HCT116 (cell line): ENCODE results near the gene AKR1E2. TPM values are rescaled to one million over a fixed set of nuclear protein-coding genes. Genes with fewer than 3 reads are reported as not detected.
A peak's percentile ranks its signal among the peaks of the same experiment; 100 is the strongest.

Experiments used
- ATAC-seq: fragments of 200-7000 bp; cut with Tn5 transposase; 2 replicates; pipeline ENCODE4 v1.9.1; 2020; ENCODE audit warnings: mild to moderate bottlenecking, moderate library complexity
- BruUV-seq: library from RNA; stranded (reverse); fragments of 400-500 nt; replicated peaks from 2 replicates; lab custom pipeline; 2021; lab: Mats Ljungman, UMichigan
- CTCF ChIA-PET: fragments of 300-600 bp; sonication (Branson Sonifier 250); formaldehyde crosslinking; loops from one replicate; lab custom pipeline; 2021; ENCODE audit warnings: antibody characterized with exemption; lab: Charles Lee
- POLR2A ChIA-PET: fragments of 300-600, 350-600 bp; sonication (Branson Sonifier 250); formaldehyde crosslinking; loops from one replicate; lab custom pipeline; 2021; ENCODE audit warnings: antibody characterized with exemption; lab: Charles Lee
- RAD21 ChIA-PET, 2 experiments: fragments of 300-600 bp; sonication (Branson Sonifier 250); formaldehyde crosslinking; loops; one replicate each; lab custom pipeline; 2023; ENCODE audit warnings: low total read pairs in 2 of 2; ENCODE audit not compliant: uncharacterized antibody in 2 of 2, unreplicated experiment in 2 of 2, low non-redundant PET in 1 of 2; lab: Charles Lee
- DNase-seq: peaks from one replicate; pipeline ENCODE4 v3.0.0-alpha.2; 2010; ENCODE audit warnings: low read depth, low spot score
- H2AFZ ChIP-seq: fragments of 200-600 bp; shearing (Covaris generic), sonication (generic); 2 replicates; pipeline ENCODE4 v1.6.1; 2017; ENCODE audit warnings: low read depth, mixed run types, mixed read lengths, antibody characterized with exemption, low read length; ENCODE audit not compliant: poor library complexity, severe bottlenecking
- H3K27ac ChIP-seq: 2 replicates; pipeline ENCODE4 v1.5.1; 2012; ENCODE audit warnings: low read depth, low read length
- H3K27me3 ChIP-seq: fragments of 200-600 bp; sonication (generic); 2 replicates; pipeline ENCODE4 v1.6.1; 2016; ENCODE audit warnings: mixed run types, low read length, mixed read lengths; ENCODE audit not compliant: insufficient read depth
- H3K36me3 ChIP-seq, 2 experiments: fragments of 200-500 bp in 1 of 2; fragments of 200-600 bp in 1 of 2; sonication (Bioruptor generic) in 1 of 2; sonication (generic) in 1 of 2; 2 replicates each; pipeline versions ENCODE4 v1.5.1 to v1.6.1; 2014 to 2016; ENCODE audit warnings: low read length in 2 of 2, inconsistent platforms in 1 of 2, mixed read lengths in 1 of 2, mixed run types in 1 of 2; ENCODE audit not compliant: insufficient read depth in 2 of 2, control insufficient read depth in 1 of 2
- H3K4me1 ChIP-seq, 2 experiments: fragments of 200-600 bp in 1 of 2; sonication (generic) in 1 of 2; 2 replicates each; pipeline versions ENCODE4 v1.5.1 to v1.6.1; 2012 to 2017; ENCODE audit warnings: low read length in 2 of 2, inconsistent platforms in 1 of 2, mild to moderate bottlenecking in 1 of 2, mixed read lengths in 1 of 2, mixed run types in 1 of 2, moderate library complexity in 1 of 2; ENCODE audit not compliant: insufficient read depth in 2 of 2, control insufficient read depth in 1 of 2
- H3K4me2 ChIP-seq: fragments of 200-600 bp; sonication (generic); 2 replicates; pipeline ENCODE4 v1.6.1; 2017; ENCODE audit warnings: mixed run types, low read length, mixed read lengths
- H3K4me3 ChIP-seq, 2 experiments: fragments of 200-600 bp in 1 of 2; sonication (generic) in 1 of 2; replicated peaks in 1 of 2; 2 replicates each; pipeline ENCODE4 v1.5.1; 2011 to 2016; ENCODE audit warnings: low read length in 2 of 2, control low read depth in 1 of 2, low read depth in 1 of 2, mild to moderate bottlenecking in 1 of 2, mixed read lengths in 1 of 2, mixed run types in 1 of 2
- H3K79me2 ChIP-seq: fragments of 200-600 bp; sonication (generic); 2 replicates; pipeline ENCODE4 v1.6.1; 2017; ENCODE audit warnings: mild to moderate bottlenecking, mixed run types, low read length, moderate library complexity, mixed read lengths; ENCODE audit not compliant: insufficient read depth
- H3K9ac ChIP-seq: fragments of 200-600 bp; sonication (generic); 2 replicates; pipeline ENCODE4 v1.6.1; 2016; ENCODE audit warnings: low read length, mixed read lengths
- H3K9me2 ChIP-seq: fragments of 200-600 bp; sonication (generic), shearing (Covaris generic); 2 replicates; pipeline ENCODE4 v1.6.1; 2017; ENCODE audit warnings: mixed run types, mild to moderate bottlenecking, moderate library complexity; ENCODE audit not compliant: insufficient read depth
- H3K9me3 ChIP-seq, 2 experiments: fragments of 200-500 bp in 1 of 2; fragments of 200-600 bp in 1 of 2; sonication (Bioruptor generic) in 1 of 2; sonication (generic) in 1 of 2; 2 replicates each; pipeline ENCODE4 v1.6.1; 2014 to 2017; ENCODE audit warnings: low read length in 2 of 2, mixed read lengths in 2 of 2, inconsistent platforms in 1 of 2, low read depth in 1 of 2, mild to moderate bottlenecking in 1 of 2, mixed run types in 1 of 2, moderate library complexity in 1 of 2; ENCODE audit not compliant: control insufficient read depth in 1 of 2, insufficient read depth in 1 of 2
- H4K20me1 ChIP-seq: fragments of 200-600 bp; sonication (generic), shearing (Covaris generic); 2 replicates; pipeline ENCODE4 v1.6.1; 2017; ENCODE audit warnings: mixed run types, mild to moderate bottlenecking, moderate library complexity; ENCODE audit not compliant: insufficient read depth
- ATF3 ChIP-seq: IDR thresholded peaks from 2 replicates; pipeline ENCODE4 v1.6.1; 2012
- CBX3 ChIP-seq: IDR thresholded peaks from 2 replicates; pipeline ENCODE4 v1.6.1; 2012; ENCODE audit warnings: low read depth
- CEBPB ChIP-seq: IDR thresholded peaks from 2 replicates; pipeline ENCODE4 v1.6.1; 2012; ENCODE audit warnings: low read depth
- CTCF ChIP-seq, 3 experiments: fragments of 200-600 bp in 1 of 3; sonication (generic) in 1 of 3; IDR thresholded peaks in 2 of 3; conservative IDR thresholded peaks in 1 of 3; 2 replicates each; pipeline ENCODE4 v1.5.1; 2012 to 2017; ENCODE audit warnings: low read depth in 2 of 3, low read length in 2 of 3, antibody characterized with exemption in 1 of 3, borderline replicate concordance in 1 of 3, control low read depth in 1 of 3, mild to moderate bottlenecking in 1 of 3, mixed read lengths in 1 of 3, mixed run types in 1 of 3, moderate library complexity in 1 of 3; ENCODE audit not compliant: insufficient read depth in 1 of 3
- EGR1 ChIP-seq: IDR thresholded peaks from 2 replicates; pipeline ENCODE4 v1.6.1; 2012; ENCODE audit warnings: low read depth
- ELF1 ChIP-seq: IDR thresholded peaks from 2 replicates; pipeline ENCODE4 v1.6.1; 2012; ENCODE audit warnings: low read depth, borderline replicate concordance
- EZH2 ChIP-seq: fragments of 200-600 bp; sonication (generic); IDR thresholded peaks from 2 replicates; pipeline ENCODE4 v1.6.1; 2017; ENCODE audit warnings: antibody characterized with exemption, mixed run types
- EZH2phosphoT487 ChIP-seq: fragments of 200-600 bp; IDR thresholded peaks from 2 replicates; pipeline ENCODE4 v1.6.1; 2018; ENCODE audit warnings: antibody characterized with exemption, borderline replicate concordance
- FOSL1 ChIP-seq: IDR thresholded peaks from 2 replicates; pipeline ENCODE4 v1.6.1; 2012; ENCODE audit warnings: low read depth
- JUND ChIP-seq: IDR thresholded peaks from 2 replicates; pipeline ENCODE4 v1.6.1; 2012
- MAX ChIP-seq: IDR thresholded peaks from 2 replicates; pipeline ENCODE4 v1.6.1; 2012
- POLR2A ChIP-seq: IDR thresholded peaks from 2 replicates; pipeline ENCODE4 v1.7.0; 2011; ENCODE audit warnings: borderline replicate concordance; ENCODE audit not compliant: insufficient read depth, insufficient read length; ENCODE audit errors: extremely low read depth
- POLR2AphosphoS5 ChIP-seq: IDR thresholded peaks from 2 replicates; pipeline ENCODE4 v1.6.1; 2011; ENCODE audit warnings: mild to moderate bottlenecking, low read depth, low read length, moderate library complexity
- RAD21 ChIP-seq: IDR thresholded peaks from 2 replicates; pipeline ENCODE4 v1.6.1; 2012; ENCODE audit warnings: low read depth, mild to moderate bottlenecking
- REST ChIP-seq: IDR thresholded peaks from 2 replicates; pipeline ENCODE4 v1.6.1; 2012; ENCODE audit warnings: low read depth
- SRF ChIP-seq: IDR thresholded peaks from 2 replicates; pipeline ENCODE4 v1.6.1; 2012; ENCODE audit warnings: low read depth
- TCF7L2 ChIP-seq: IDR thresholded peaks from 2 replicates; pipeline ENCODE4 v1.7.0; 2011; ENCODE audit warnings: borderline replicate concordance, inconsistent platforms; ENCODE audit not compliant: insufficient read depth, insufficient read length; ENCODE audit errors: extremely low read depth
- YY1 ChIP-seq: IDR thresholded peaks from 2 replicates; pipeline ENCODE4 v1.6.1; 2011; ENCODE audit warnings: low read length, low read depth, moderate library complexity, mild to moderate bottlenecking; ENCODE audit not compliant: insufficient replicate concordance; ENCODE audit errors: extremely low read depth
- ZBTB33 ChIP-seq: IDR thresholded peaks from 2 replicates; pipeline ENCODE4 v1.6.1; 2011; ENCODE audit warnings: mild to moderate bottlenecking, low read length, moderate library complexity; ENCODE audit not compliant: insufficient replicate concordance; ENCODE audit errors: extremely low read depth
- ZFX ChIP-seq: fragments of 450-650 bp; IDR thresholded peaks from 2 replicates; pipeline ENCODE4 v1.6.1; 2017
- ZNF274 ChIP-seq: fragments of 200-500 bp; sonication (Bioruptor generic); IDR thresholded peaks from 2 replicates; pipeline ENCODE4 v1.6.1; 2014; ENCODE audit warnings: mild to moderate bottlenecking, low read depth, low read length, inconsistent platforms
- intact Hi-C: fragments of 100-400 bp; cut with micrococcal nuclease; formaldehyde crosslinking; loops from 2 replicates; pipeline ENCODE4 v1.10.0; 2022
- total RNA-seq: library from RNA; stranded (reverse); gene quantifications from one replicate; pipeline ENCODE4 v1.2.1, GENCODE V29; 2021; ENCODE audit not compliant: unreplicated experiment

The AKR1E2 gene
- total RNA-seq, 1 experiment from 2014 or later = 5.0 TPM

GRCh38 chr10:4813023-4813422, 13.0 kb upstream of the AKR1E2 start:
- no peaks in the 10 kb centered on the region for H3K9me2 ChIP-seq
- RAD21 ChIA-PET = no interaction called here
- H2AFZ ChIP-seq = peak overlapping the region; percentile 24
- H4K20me1 ChIP-seq = no peaks in the 10 kb centered on the region
- no TSS peak for BruUV-seq
- no peak overlapping the region for H3K9ac ChIP-seq
- no peak overlapping the region for H3K4me2 ChIP-seq
- 0 out of 4 replicates have a peak, but pooled peaks cover 0 to 5% of the 10 kb centered on the region in 2 experiments for H3K9me3 ChIP-seq
- DNase-seq (peak; percentile 36), ATAC-seq (peak; percentile 74)
- CTCF ChIA-PET = interaction anchor here (1.0 kb wide), 1 partner anchor 37 kb away, joined by 3 read pairs; no protein-coding TSS in a partner anchor
- intact Hi-C loops = loop anchor here (10.0 kb wide), 1 partner anchor 812 kb away; no protein-coding TSS in a partner anchor
- H3K79me2 ChIP-seq = no peaks in the 10 kb centered on the region
- H3K27me3 ChIP-seq = no peaks in the 10 kb centered on the region
- no peaks in the 10 kb centered on the region for H3K36me3 ChIP-seq
- H3K4me1 ChIP-seq = peaks cover 0 to 15% of the 10 kb centered on the region in 2 experiments; a peak in 1 of 4 replicates
- H3K4me3 ChIP-seq = no peak overlapping the region
- H3K27ac ChIP-seq = no peak overlapping the region
- POLR2A ChIA-PET = no interaction called here
- TF ChIP-seq SRF (no peak), POLR2A (no peak), POLR2AphosphoS5 (no peak), EZH2 (no peak), YY1 (no peak), ATF3 (no peak), MAX (peak; percentile 34; the same call in 1 of the 2 replicates), CBX3 (peak; percentile 54; the same call in 1 of the 2 replicates), ELF1 (no peak), RAD21 (no peak), TCF7L2 (peak; percentile 86), EZH2phosphoT487 (no peak), ZBTB33 (no peak), REST (no peak), CEBPB (no peak), CTCF (IDR thresholded peaks at IDR 0.05 in 2 of 3, conservative IDR thresholded peaks at IDR 0.05 in 1 of 3; ENCODE audit: borderline replicate concordance in 1 of 3, insufficient read depth in 1 of 3, low read depth in 2 of 3, low read length in 2 of 3) (no peak), EGR1 (no peak), JUND (peak; percentile 57), ZNF274 (no peak), FOSL1 (peak; percentile 76), ZFX (no peak)
